ENCODE data around the gene ETS2.

The ETS2 gene

GRCh38 chr21:38805328-38806152, at the start of gene ETS2:
ETS2 (plus strand) TSS chr21:38805929; CDS start chr21:38810035, 4,106 bp downstream.
- peak; percentile 75 to 82 for DNase-seq

GRCh38 chr21:38756746-38757145, 49.0 kb upstream of the ETS2 start:
- no peak for DNase-seq

DNA sequence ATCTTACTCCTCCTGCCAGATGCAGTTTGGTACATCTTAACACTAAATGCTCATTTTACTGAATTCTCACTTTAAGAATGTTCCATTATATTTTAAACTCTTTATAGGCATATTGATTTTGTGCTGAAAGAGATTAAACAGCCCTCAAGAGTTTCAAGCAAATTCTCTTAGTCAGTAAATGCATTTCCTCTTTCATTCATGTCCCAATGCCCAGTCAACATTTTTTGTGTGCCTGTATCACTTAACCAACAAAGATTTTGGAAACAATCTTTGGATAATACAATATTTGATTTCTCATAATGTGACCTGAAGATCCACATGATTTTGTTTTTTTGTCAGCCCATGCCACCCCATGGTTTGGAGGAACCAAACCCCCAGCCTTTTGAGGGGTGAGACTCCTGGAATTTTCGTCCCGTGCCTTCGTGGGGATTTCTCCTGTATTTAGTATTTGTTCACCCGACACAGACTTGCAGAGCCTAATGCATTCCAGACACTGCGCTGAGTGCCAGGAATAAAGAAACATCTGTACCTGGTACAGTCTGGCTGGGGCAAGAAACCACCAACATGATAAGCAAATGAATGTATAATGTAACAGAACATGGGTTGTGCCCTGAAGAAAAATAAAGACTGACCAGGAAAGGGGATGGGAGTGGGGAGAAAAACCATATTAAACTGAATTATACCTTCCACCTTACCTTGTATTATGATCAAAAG, 47.1 kb upstream of the ETS2 start:
- DNase-seq: no peak

- no peak for DNase-seq
Measured at GRCh38 chr21:38759413-38759812, 46.3 kb upstream of the ETS2 start.

DNA sequence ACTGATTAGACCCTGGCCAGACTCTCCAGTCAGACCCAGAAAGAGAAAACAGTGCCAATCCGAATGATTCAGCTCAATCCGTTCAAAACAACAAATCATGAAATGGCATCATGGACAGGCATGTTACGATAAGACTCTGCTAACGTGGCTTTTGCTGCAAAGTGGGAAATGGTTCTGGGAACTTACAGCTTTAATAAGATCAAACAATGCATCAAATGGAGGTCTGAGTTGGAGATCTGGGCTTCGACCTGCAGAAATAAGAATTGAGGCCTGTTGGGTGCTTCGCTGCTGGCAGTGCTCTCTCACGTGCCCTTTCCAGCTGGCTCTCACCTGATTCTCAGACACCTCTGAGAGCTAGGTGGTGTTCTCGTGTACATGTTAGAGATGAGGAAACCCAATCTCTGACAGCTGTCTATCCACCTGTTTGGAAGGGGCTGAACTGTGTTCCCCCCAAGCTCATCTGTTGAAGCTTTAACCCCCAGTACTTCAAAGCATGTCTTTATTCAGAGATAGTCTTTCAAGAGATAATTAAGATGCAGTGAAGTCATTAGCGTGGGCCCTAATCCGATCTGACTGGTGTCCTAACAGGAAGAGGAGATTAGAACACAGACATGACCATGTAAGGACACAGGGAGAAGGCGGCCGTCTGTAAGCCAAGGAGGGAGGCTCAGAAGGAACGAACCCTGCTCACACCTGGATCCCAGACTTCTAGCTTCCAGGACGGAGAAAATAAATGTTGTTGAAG, 45.5 kb upstream of the ETS2 start:
- DNase-seq: no peak

DNA sequence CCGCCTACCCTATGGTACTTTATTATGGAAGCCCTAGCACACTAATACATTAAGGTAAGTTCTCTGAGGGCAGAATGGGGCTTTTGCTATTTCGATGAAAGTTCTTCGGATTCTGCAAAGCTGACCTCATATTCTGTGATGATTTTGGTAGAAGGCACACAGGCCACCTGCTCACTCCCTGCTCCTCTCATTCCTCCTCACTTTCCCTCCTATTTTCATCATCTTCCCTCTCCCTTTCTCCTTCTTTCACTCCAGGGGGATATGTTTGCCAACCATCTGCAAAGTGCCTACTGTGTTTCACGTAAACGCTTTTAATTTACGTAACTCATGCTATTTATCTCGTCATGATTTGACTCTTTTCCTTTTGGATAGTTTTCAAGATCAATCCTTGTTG, 45.0 kb upstream of the ETS2 start:
- DNase-seq: no peak

- no peak for DNase-seq
Measured at GRCh38 chr21:38761531-38761930, 44.2 kb upstream of the ETS2 start.

- DNase-seq: no peak
Measured at GRCh38 chr21:38765056-38765455, 40.7 kb upstream of the ETS2 start.

DNA sequence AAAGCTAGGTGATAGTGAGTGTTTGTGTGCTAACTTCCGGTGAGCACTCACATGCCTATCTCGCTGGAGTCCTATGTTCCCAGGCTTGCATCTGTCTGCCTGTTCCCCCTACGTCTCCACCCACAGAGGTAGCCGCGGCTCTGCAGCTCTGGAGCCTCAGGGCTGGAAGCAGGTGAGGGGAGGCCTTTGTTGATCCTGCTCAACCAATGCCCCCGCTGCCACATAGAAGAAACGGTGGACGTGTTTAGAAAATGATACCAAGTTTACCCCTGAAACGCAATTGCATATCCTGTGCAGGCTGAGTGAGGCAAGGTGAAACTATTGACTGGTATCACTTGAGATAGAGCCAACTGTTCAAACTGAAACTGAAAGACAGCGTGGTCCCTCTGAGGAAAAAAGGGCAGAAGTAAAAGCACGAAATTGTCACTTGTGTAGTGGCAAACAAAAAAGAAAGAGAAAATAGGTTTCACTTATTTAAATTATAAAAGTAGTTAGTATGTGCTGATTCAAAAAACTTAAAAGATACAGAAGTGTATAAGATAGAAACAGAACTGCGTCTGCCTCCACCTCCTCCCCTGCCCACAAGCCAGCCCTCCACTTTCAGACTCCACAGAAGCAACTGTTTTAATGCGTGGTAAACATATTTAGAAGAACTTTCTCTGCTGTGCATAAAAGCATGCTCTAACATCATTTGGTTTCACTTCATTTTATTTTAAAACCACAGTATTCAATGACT, 38.6 kb upstream of the ETS2 start:
- DNase-seq: peak; percentile 58 to 68

- peak; percentile 70 to 74 for DNase-seq
Measured at GRCh38 chr21:38768471-38769063, 37.2 kb upstream of the ETS2 start.

DNA sequence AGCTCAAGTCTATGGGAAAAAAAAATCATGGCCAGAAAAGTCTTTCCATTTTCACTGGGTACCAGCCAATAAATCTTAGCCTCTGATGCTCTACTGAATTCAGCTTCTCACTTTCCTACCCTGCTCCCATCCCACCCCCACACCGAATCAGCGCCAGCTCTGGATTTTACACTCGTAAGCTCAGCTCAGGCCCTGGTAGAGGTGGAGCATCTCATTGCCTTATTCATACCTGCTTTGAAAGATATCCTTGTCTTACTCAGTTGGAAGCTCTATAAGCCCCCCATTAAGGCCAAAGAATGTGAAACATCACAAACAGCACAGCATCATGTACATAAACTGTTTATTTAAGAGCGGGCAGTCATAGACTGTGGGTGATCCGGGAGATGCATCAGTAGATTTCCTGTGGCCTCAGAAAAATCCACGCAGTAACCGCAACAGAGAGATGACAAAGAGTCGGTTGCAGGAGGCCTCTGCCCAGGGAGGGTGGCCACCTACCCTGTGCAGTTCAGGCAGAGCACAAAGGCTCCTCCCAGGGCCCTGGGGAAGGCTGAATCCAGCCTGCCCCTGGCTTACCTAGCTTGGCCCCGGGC, 36.4 kb upstream of the ETS2 start:
- DNase-seq: no peak

DNA sequence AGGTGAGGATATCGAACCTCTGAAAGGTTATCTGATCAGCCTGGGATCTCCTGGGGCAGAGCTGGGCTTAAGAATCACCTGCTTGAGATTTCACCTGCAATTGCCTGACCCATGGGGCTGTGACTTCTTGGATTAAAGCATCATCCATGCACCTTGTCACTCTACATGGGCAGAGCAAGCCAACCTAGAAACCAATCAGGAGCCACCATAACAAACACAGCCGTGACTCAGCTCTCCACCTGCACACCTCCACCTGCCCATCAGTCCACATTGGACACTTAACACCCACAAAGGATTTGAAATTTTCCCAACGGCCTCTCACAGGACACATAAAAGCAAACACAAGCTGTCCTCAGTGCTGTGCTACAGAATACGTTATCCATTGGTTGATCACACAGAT, 35.1 kb upstream of the ETS2 start:
- DNase-seq: no peak

GRCh38 chr21:38771536-38771935, 34.2 kb upstream of the ETS2 start:
- no peak for DNase-seq

- no peak for DNase-seq
Measured at GRCh38 chr21:38772646-38773045, 33.1 kb upstream of the ETS2 start.

- peak in 1 of 2 donors; percentile 40 for DNase-seq
Measured at GRCh38 chr21:38773099-38774061, 32.3 kb upstream of the ETS2 start.

DNA sequence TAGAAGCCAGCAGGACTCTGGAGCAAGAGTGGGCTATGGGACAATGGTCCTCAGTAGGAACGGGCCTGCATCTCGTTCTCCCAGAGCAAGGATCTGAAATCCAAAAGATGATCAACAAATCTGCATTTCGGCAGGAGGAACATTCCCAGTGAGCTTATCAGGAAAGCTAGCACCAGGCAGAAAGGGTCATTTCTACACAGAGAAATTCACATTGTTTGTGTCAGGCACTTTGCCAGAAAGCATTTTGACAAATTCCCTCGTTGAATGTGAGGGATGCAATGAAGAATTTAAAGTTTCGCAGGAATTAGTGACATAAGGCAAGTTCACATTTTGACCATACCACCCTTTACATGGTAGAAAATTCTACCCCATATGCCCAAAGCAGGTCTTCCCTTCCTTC, 31.6 kb upstream of the ETS2 start:
- no peak for DNase-seq

DNA sequence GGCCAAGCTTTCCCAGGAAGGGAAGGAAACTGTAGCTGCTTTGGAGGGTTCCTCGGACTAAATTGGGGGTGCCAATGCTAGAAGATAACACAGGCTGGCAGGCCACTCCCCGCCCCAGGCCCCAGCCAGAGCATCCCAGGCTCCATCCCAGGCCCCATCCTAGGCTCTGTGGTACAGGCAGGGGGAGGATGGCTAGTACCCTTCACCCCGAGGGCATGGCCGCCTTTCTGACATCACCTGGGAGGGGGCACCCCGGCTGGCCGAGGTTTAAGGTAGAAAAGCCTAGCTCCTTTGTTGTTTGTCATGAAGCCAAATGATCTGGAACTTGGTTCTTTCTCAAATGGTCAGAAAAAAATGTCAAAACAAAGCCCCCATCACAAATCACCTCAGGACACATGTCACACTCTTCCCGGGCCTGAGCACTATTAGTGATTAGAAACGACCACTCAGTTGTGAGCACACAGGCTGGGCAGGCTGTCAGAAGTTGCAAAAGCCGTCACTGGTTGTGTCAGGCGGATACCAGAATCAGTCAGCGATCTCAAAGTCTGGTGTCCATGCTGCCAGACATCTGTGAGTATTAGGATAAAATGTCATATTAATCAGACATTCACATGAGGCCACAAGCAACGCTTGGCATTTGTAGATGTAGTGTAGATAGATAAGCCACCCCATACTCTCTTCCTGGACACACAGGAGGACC, 31.0 kb upstream of the ETS2 start:
- DNase-seq: no peak

DNA sequence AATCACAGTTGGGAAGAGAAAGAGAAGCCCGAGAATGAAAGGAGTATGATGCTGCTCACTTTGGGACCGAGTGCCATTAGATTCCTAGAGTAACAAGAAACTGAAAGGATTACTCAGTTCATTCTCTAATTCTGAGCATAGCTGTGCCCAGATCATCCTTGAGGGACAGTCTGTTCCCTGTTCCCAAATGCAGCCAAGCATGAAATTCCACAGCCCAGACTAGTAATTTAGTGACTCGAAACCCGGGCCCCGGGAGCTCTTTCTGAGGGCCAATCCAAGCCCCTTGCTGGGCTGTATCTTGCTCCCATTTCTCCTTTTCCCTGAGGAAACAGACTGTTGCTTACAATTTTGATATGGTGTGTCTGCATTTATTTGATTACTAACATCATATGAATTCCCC, 30.0 kb upstream of the ETS2 start:
- DNase-seq: no peak

DNA sequence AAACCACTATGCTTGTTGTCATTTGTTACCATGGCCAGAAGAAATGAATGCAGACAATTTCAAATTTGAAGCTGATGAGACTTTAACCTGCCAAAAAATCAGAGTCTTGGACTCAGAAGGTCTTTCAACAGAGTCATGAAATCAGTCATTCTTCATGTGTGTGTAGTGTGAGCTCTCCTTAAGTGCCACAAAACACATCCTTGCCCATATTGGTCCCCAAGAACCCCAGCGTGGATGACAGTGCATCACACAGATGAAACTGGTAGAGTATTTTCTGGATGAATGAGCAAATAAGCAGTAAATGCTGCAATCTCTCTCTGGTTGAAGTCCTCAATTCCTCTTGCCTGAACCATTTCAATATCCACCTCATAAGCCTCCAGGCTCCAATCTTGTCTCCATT, 28.7 kb upstream of the ETS2 start:
- DNase-seq: no peak

GRCh38 chr21:38777531-38777930, 28.2 kb upstream of the ETS2 start:
- DNase-seq: no peak
